ENCODE measurements around the gene SDHAF3. TPM values are rescaled to one million over a fixed set of nuclear protein-coding genes. Genes with fewer than 3 reads are reported as not detected.
A peak's percentile ranks its signal among the peaks of the same experiment; 100 is the strongest.
"Not testable (repeated sequence)": the region's sequence is repeated elsewhere in the genome, so short reads cannot be mapped to it uniquely, and the experiment has no call there.

The SDHAF3 gene
- polyA plus RNA-seq, 3 donors = 46.0 to 52.5 (median 50.7) TPM

DNA sequence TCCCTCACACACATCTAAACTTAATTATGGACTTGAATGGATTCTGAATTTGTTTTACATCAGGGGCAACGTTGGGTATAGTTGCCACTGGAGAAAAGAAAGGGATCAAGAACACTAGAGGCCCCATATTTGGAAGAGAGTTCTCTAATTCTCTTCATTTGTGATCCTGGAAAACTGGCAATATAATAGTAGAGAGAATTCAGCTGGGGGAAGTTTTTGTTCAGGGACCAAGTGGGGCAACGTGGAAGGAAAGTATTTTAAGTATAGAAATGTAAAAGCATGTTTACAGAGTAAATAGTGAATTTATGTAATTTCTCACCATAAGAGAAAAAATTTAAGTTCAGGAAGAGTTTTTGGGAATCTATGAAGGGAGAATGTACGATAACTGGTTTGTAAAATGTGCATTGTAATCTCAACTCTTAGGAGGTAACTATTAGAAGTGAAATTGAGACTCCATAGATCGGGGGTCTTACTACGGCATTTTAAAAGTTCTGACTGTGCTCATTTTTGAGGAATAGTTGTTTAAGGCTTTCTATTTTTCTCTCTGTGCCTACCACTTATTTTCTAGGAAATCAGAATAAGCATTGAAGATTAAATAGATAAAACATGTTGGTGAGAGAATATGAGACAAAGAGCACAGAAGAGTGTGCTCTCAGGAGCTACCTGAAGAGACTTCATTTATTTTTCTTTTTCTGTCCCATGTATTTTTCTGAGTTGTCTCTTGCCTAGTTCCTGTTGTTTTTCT, 3.4 kb downstream of the SDHAF3 start:
- DNase-seq (ENCODE audit: low read depth in 3 of 3, low spot score in 2 of 3) = no peak

DNA sequence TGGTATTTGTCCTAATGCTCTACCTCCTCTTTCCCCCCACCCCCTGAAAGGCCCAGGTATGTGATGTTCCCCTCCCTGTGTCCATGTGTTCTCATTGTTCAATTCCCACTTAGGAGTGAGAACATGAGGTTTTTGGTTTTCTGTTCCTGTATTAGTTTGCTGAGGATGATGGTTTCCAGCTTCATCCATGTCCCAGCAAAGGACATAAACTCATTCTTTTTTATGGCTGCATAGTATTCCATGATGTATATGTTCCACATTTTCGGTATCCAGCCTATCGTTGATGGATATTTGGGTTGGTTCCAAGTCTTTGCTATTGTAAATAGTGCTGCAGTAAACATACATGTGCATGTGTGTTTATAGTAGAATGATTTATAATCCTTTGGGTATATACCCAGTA, 5.6 kb downstream of the SDHAF3 start:
- DNase-seq (ENCODE audit: low read depth in 3 of 3, low spot score in 2 of 3) = not testable (repeated sequence)

DNA sequence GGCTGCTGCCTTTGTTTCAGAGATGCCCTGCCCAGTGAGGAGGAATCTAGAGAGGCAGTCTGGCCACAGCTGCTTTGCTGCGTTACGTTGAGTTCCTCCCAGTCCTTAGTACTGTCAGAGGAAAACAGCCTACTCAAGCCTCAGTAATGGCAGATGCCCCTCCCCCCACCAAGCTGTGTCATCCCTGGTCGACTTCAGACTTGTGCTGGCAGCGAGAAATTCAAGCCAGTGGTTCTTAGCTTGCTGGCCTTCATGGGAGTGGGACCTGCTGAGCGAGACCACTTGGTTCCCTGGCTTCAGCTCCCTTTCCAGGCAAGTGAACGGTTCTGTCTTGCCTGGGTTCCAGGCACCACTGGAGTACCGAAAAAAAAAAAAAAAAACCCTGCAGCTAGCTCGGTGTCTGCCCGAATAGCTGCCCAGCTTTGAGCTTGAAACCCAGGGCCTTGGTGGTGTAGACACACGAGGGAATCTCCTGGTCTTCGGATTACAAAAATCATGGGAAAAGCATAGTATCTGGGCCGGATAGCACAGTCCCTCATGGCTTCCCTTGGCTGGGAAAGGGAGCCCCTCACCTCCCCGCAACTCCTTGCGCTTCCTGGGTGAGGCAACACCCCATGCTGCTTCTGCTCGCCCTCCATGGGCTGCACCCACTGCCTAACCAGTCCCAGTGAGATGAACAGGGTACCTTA, 9.1 kb downstream of the SDHAF3 start:
- DNase-seq (ENCODE audit: low read depth in 3 of 3, low spot score in 2 of 3) = no peak

DNA sequence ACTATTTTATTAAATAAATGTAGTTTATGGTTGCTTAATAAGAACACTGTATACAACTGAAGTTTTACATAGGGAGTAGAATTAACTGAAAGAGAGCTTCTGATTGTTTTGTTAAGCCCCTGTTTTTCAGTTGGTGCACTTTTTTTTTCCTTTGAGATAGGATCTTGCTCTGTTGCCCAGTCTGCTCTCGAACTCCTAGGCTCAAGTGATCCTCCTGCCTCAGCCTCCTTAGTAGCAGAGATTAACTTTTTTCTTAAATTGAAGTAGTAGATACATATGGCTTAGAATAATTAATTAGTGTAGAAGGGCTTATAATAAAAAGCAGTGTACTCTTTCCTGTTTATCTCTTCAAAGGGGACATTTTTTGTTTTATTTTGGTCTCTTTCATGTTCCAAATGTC, 11.2 kb downstream of the SDHAF3 start:
- no peak for DNase-seq (ENCODE audit: low read depth in 3 of 3, low spot score in 2 of 3)

DNA sequence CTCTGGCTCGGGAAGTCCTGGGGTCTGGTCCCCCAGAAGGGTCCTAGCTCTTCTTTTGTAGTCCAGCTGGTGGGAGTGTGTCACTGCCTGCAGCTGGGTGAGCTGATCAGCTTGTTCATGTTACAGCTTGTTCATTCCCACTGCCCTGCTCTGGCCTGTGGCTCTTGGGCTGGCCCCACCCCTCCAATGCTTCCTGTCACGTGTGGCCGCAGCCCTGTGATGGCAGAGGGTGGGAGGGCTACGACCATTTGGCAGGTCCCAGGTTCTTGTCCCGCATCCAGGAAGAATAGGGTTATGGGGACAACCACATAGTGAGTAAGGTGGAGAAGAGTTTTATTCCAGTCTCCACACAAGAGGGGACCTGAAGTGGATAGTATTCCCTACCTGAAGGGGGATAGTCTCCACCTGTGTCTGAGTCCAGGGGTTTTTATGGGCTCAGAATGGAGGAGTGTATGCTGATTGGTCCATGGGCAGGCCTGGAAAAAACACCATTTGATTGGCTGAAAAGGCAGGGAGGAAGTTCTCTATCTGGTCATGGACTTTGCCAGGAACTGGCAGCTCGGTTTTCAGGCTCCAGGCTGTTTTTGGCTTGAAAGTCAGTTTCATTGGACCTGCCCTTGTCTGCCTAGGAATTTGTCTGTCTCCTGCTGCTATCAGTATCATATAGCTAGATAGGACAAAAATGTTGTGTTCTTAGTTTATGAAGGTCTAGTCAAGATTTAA, 13.1 kb downstream of the SDHAF3 start:
- DNase-seq (ENCODE audit: low read depth in 3 of 3, low spot score in 2 of 3) = no peak

DNA sequence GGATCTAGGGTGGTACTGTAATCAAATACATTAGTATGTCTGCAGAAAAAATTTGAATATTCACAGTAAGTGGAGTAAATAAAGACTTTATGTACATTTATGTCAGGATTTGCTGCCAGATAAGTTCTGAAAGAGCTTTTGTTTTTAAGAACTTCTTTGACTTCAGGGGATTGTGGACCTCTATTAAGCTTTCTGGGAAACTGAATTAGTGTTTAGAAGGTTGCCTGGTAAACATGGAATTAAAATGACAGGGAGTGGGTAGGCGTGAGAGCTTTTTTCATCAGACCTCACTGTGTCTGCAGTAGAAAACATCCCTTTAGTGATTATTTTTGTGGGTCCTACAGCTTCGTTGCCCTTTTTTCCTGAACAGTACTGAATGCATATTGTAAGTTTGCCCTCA, 15.7 kb downstream of the SDHAF3 start:
- no peak for DNase-seq (ENCODE audit: low read depth in 3 of 3, low spot score in 2 of 3)

DNA sequence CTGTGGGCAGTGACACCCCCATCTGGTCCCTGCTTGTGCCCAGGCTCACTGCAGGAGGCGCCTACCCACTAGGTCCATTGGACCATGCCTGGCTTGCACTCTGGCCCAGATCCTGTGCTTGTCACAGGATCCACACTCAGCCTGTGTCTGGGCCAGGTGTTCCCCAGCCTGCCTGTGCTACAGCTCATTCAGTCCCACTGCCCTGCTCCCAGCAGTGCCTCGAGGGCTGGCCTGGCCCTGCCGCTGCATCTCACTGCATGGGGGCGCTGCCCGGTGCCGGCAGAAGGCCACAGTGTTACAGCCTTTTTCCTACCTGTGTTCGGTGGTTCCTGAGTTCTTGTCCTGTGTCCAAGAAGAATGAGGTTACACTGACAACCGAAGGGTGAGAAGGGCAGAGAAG, 21.3 kb downstream of the SDHAF3 start:
- no peak for DNase-seq (ENCODE audit: low read depth in 3 of 3, low spot score in 2 of 3)

DNA sequence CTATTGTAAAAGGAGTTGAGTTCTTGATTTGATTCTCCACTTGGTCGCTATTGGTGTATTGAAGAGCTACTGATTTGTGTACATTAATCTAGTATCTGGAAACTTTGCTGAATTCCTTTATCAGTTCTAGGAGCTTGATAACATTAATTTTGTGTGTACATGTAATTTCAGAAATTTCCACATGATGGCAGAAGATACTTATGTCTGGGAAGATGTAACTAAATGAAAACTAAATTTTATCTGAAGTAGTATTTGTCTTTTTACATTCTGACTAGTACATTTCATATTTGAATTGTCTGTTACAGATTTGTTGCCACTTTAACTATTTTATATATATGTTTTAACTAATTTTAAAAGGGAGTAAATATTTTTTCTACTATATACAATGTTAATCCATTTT, 27.6 kb downstream of the SDHAF3 start:
- DNase-seq (ENCODE audit: low read depth in 3 of 3, low spot score in 2 of 3) = no peak

DNA sequence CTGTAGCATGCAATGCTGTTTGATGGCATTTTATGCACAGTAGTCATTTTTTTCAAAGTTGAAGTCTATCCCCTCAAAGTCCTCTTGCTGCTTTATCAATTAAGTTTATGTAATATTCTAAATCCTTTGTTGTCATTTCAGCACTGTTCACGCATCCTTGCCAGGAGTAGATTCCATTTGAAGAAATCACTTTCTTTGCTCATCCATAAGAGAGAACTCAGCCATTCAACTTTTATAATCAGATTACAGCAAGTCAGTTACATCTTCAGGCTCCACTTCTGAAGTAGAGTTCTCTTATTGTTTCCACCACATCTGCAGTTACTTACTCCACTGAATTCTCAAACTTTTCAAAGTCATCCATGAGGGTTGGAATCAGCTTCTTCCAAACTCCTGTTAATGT, 32.3 kb downstream of the SDHAF3 start:
- DNase-seq (ENCODE audit: low read depth in 3 of 3, low spot score in 2 of 3) = no peak

DNA sequence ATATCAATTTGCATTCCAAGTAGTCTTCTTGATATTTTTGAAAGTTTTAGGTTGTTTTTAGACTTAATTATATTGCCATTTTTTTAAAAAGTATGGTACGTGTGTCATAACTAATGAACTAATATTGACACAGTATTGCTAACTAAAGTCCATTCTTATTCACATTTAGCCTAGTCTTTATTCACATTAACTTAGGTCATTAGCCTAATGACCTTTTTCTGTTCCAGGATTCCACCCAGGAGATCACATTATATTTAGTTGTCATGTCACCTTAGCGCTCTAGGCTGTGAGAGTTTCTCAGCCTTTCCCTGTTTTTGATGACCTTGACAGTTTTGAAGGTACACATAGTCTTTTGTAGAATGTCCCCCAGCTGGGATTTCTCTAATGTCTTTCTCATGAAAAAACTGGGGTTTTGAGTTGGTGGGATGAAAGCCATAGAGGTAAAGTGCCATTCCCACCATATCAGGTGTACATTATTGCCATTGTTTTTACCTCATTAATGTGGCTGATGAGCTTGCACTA, 38.5 kb downstream of the SDHAF3 start:
- DNase-seq (ENCODE audit: low read depth in 3 of 3, low spot score in 2 of 3) = no peak

DNA sequence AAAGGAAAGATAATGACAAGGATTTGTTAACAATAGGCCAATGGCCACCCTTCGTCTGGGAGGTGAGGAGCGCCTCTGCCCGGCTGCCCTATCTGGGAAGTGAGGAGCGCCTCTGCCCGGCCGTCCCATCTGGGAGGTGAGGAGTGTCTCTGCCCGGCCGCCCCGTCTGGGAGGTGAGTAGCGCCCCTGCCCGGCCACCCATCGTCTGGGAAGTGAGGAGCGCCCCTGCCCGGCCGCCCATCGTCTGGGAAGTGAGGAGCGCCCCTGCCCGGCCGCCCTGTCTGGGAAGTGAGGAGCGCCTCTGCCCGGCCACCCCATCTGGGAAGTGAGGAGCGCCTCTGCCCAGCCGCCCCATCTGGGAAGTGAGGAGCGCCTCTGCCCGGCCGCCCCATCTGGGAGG, 42.5 kb downstream of the SDHAF3 start:
- not testable (repeated sequence) for DNase-seq (ENCODE audit: low read depth in 3 of 3, low spot score in 2 of 3)

DNA sequence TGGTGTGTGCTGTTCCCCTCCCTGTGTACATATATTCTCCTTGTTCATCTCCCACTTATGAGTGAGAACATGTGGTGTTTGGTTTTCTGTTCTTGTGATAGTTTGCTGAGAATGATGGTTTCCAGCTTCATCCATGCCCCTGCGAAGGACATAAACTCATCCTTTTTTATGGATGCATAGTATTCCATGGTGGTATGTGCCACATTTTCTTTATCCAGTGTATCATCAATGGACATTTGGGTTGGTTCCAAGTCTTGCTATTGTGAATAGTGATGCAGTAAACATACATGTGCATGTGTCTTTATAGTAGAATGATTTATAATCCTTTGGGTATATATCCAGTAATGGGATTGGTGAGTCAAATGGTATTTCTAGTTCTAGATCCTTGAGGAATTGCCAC, 44.1 kb downstream of the SDHAF3 start:
- not testable (repeated sequence) for DNase-seq (ENCODE audit: low read depth in 3 of 3, low spot score in 2 of 3)

DNA sequence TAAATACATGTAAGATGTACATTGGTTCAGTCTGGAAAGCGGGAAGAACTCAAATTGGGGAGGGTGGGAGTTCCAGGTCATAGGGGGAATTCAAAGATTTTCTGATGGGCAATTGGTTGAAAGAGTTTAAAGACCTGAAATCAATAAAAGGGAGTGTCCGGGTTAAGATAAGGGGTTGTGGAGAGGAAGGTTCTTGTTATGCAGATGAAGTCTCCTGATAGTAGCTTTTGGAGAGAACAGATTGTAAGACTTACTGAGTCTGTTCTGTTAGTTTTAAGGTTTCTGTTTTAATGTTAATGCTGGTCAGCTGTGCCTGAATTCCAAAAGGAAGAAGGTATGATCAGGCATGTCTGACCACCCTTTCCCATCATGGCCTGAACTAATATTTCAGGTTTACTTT, 48.8 kb downstream of the SDHAF3 start:
- DNase-seq (ENCODE audit: low read depth in 3 of 3, low spot score in 2 of 3) = no peak

DNA sequence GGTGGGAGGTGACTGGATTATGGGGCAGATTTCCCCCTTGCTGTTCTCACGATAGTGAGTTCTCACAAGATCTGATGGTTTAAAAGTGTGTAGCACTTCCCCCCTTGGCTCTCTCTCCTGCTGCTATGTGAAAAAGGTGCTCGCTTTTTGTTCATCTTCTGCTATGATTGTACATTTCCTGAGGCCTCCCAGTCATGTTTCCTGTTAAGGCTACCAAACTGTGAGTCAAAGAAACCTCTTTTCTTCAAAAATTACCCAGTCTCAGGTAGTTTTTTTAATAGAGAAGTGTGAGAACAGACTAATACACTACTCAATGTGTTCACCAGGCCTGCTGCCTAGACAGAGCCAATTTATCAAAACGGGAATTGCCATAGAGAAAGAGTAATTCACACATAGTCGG, 49.7 kb downstream of the SDHAF3 start:
- no peak for DNase-seq (ENCODE audit: low read depth in 3 of 3, low spot score in 2 of 3)

DNA sequence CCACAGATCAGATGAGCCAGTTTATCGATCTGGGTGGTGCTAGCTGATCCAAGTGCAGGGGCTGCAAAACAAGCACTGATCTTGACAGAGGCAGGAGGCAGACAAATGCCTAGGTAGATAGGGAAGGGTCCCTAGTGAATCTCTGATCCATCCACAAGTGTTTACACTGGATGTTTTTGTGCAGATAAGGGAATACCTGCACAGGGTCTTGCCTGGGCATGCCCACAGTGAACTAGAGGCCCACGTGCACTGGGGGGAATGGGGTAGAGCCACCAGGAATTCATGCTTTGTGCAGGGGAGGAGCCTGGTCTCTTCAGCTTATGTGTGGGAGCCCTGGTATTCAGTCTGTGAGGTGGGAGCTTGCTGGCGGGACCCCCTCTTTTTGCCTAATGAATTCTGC, 50.3 kb downstream of the SDHAF3 start:
- DNase-seq (ENCODE audit: low read depth in 3 of 3, low spot score in 2 of 3) = no peak

DNA sequence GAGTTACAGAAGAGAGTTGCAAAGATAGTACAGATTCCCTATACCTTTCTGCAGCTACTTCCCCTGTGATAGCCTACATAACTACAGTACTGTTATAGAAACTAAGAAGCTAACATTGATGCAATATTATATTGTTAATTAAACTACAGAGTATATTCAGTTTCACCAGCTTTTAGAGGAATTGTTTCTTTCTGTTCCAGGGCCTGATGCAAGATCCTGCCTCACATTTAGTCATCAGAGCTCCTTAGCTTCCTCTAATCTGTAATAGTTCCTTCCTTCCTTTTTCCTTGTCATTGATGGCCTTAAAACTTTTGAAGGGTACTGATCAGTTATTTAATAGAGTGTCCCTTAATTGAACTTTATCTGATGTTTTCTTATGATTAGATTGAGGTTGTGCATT, 56.8 kb downstream of the SDHAF3 start:
- no peak for DNase-seq (ENCODE audit: low read depth in 3 of 3, low spot score in 2 of 3)

DNA sequence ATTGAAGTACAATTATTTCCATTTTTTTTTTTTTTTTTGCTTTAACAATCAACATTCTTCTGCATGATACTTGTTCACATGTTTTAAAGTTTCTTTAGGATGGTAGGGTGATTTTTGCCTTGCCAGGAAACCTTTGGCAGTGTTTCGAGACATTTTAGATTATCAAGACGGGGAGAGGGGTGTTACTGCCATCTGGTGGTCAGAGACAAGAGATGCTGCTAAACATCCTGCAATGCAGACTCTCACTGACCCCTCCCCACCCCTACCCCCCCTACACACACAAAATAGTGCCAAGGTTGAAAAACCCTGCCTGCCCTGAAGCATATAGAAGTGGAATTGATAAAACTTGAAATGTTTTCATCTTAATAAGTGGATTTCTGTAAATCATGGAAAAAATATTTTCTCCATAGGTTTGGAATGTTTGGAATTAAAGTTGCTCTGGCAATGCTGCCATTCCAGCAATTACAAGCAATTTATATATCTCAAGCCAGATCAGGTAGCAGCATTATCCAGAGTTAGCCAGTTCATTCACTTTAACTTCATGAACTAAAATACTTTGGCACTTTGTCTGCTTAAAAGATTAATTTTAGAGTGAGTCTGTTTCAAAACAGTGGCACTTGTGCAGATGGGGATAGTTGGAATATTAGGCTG, 62.1 kb downstream of the SDHAF3 start:
- DNase-seq (ENCODE audit: low read depth in 3 of 3, low spot score in 2 of 3) = peak; percentile 10 to 27 (median 17)

DNA sequence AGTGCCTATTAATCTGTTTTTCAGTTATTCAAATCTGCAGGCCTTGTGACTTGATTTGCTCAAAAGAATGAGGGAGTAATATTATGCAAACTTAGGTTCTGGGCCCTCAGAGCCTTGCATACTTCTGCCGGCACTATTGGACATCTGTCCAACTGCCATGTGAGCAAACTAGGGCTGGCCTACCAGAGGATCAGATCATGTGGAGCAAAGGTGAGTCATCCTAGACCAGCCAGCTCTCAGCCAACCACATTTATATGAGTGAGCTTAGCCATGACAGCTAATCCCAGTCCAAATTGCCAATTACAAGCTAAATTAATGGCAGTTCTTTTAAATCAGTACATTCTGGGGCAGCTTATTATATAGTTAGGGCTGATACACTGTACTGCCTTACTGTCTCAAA, 69.6 kb downstream of the SDHAF3 start:
- DNase-seq (ENCODE audit: low read depth in 3 of 3, low spot score in 2 of 3) = no peak

DNA sequence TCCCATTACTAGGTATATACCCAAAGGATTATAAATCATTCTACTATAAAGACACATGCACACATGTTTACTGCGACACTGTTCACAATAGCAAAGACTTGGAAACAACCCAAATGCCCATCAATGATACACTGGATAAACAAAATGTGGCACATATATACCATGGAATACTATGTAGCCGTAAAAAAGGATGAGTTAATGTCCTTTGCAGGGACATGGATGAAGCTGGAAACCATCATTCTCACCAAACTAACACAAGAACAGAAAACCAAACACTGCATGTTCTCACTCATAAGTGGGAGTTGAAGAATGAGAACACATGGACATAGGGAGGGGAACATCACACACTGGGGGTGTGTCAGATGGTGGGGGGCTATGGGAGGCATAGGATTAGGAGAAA, 78.7 kb downstream of the SDHAF3 start:
- not testable (repeated sequence) for DNase-seq (ENCODE audit: low read depth in 3 of 3, low spot score in 2 of 3)

DNA sequence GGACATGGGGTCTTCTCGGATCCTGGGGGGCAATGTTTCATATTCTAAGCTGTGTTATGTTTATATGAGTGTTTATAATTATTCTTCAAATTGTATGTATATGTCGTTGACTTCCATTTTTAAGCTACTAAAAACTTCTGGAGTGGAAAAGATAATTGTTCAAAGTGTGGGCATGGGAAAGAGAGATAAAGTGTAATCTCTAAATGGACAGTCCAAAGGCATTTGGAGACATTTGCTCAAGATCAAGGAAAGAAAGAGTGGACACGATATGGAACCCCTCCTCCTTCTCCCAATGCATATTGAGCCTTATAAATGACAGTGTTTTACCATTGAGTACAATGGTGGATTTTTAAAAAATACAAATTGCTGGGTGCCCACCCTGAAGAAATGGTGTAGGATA, 81.1 kb downstream of the SDHAF3 start:
- DNase-seq (ENCODE audit: low read depth in 3 of 3, low spot score in 2 of 3) = no peak

DNA sequence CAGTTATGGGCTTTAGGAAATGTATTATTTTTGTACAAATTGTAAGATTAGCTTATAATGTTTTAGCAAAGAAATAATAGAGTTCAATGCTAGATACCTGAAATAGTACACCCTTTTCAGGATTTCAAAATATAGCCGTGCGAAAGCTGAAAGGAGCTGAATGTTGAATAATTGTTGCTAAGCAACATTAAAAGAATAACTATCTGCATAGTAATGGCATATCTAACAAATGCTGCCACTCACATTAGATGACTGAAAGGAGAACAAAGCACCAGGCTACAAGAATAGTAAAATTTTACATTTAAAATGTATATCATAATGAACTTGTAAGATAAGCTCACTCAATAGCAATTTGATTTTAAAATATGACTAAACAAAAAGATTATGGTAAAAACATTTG, 82.5 kb downstream of the SDHAF3 start:
- no peak for DNase-seq (ENCODE audit: low read depth in 3 of 3, low spot score in 2 of 3)
